ENCODE measurements around the gene EGR4.

Gene EGR4

GRCh38 chr2:73258913-73259215, 34.5 kb downstream of the EGR4 start:
- no peak overlapping the region for H3K27ac ChIP-seq (ENCODE audit: low read depth, low read length)

GRCh38 chr2:73258186-73258912, 35.0 kb downstream of the EGR4 start:
- Histone ChIP-seq H3K4me1 (ENCODE audit: control insufficient read depth in 1 of 2, insufficient read depth in 2 of 2, low read length in 2 of 2) (no peaks in the 10 kb centered on the region), H3K9me3 (ENCODE audit: control insufficient read depth in 1 of 2, low read length in 2 of 2) (no peaks in the 10 kb centered on the region)

More at GRCh38 chr2:73258913-73259215, 34.5 kb downstream of the EGR4 start:
- H3K4me3 ChIP-seq (ENCODE audit: low read depth in 1 of 2, low read length in 2 of 2) = no peak overlapping the region
- no peaks in the 10 kb centered on the region for H3K4me1 ChIP-seq (ENCODE audit: control insufficient read depth in 1 of 2, insufficient read depth in 2 of 2, low read length in 2 of 2)
- H3K9me3 ChIP-seq (ENCODE audit: control insufficient read depth in 1 of 2, low read length in 2 of 2) = no peaks in the 10 kb centered on the region
- peaks cover 0 to 9% of the 10 kb centered on the region in 2 donors for H3K36me3 ChIP-seq (ENCODE audit: control insufficient read depth in 1 of 2, insufficient read depth in 2 of 2, low read length in 2 of 2)
- H3K27me3 ChIP-seq (ENCODE audit: control insufficient read depth in 1 of 2, insufficient read depth in 2 of 2, low read length in 2 of 2) = no peaks in the 10 kb centered on the region
- H3K9ac ChIP-seq (ENCODE audit: low read depth in 1 of 2, low read length in 2 of 2) = no peak overlapping the region

GRCh38 chr2:73257425-73258125, 35.8 kb downstream of the EGR4 start:
- H3K9me3 ChIP-seq (ENCODE audit: control insufficient read depth in 1 of 2, low read length in 2 of 2) = no peaks in the 10 kb centered on the region
- H3K27me3 ChIP-seq (ENCODE audit: control insufficient read depth in 1 of 2, insufficient read depth in 2 of 2, low read length in 2 of 2) = no peaks in the 10 kb centered on the region
- H3K4me3 ChIP-seq (ENCODE audit: low read depth in 1 of 2, low read length in 2 of 2) = no peak overlapping the region
- H3K27ac ChIP-seq (ENCODE audit: low read depth, low read length) = no peak overlapping the region
- peaks cover 3 to 22% of the 10 kb centered on the region in 2 donors for H3K36me3 ChIP-seq (ENCODE audit: control insufficient read depth in 1 of 2, insufficient read depth in 2 of 2, low read length in 2 of 2)
- no peaks in the 10 kb centered on the region for H3K4me1 ChIP-seq (ENCODE audit: control insufficient read depth in 1 of 2, insufficient read depth in 2 of 2, low read length in 2 of 2)
- H3K9ac ChIP-seq (ENCODE audit: low read depth in 1 of 2, low read length in 2 of 2) = no peak overlapping the region

More at GRCh38 chr2:73258186-73258912, 35.0 kb downstream of the EGR4 start:
- H3K27me3 ChIP-seq (ENCODE audit: control insufficient read depth in 1 of 2, insufficient read depth in 2 of 2, low read length in 2 of 2) = no peaks in the 10 kb centered on the region
- no peak overlapping the region for H3K27ac ChIP-seq (ENCODE audit: low read depth, low read length)
- peaks cover 0 to 14% of the 10 kb centered on the region in 2 donors for H3K36me3 ChIP-seq (ENCODE audit: control insufficient read depth in 1 of 2, insufficient read depth in 2 of 2, low read length in 2 of 2)
- no peak overlapping the region for H3K9ac ChIP-seq (ENCODE audit: low read depth in 1 of 2, low read length in 2 of 2)
- H3K4me3 ChIP-seq (ENCODE audit: low read depth in 1 of 2, low read length in 2 of 2) = no peak overlapping the region

GRCh38 chr2:73257021-73257420, 36.3 kb downstream of the EGR4 start:
- Histone ChIP-seq H3K27me3 (ENCODE audit: control insufficient read depth in 1 of 2, insufficient read depth in 2 of 2, low read length in 2 of 2) (no peaks in the 10 kb centered on the region), H3K4me3 (ENCODE audit: low read depth in 1 of 2, low read length in 2 of 2) (no peak overlapping the region), H3K9ac (ENCODE audit: low read depth in 1 of 2, low read length in 2 of 2) (no peak overlapping the region), H3K4me1 (ENCODE audit: control insufficient read depth in 1 of 2, insufficient read depth in 2 of 2, low read length in 2 of 2) (no peaks in the 10 kb centered on the region), H3K36me3 (ENCODE audit: control insufficient read depth in 1 of 2, insufficient read depth in 2 of 2, low read length in 2 of 2) (peaks cover 6 to 26% of the 10 kb centered on the region in 2 donors), H3K27ac (ENCODE audit: low read depth, low read length) (no peak overlapping the region), H3K9me3 (ENCODE audit: control insufficient read depth in 1 of 2, low read length in 2 of 2) (no peaks in the 10 kb centered on the region)

GRCh38 chr2:73256618-73256922, 36.8 kb downstream of the EGR4 start:
- Histone ChIP-seq H3K27me3 (ENCODE audit: control insufficient read depth in 1 of 2, insufficient read depth in 2 of 2, low read length in 2 of 2) (no peaks in the 10 kb centered on the region), H3K4me1 (ENCODE audit: control insufficient read depth in 1 of 2, insufficient read depth in 2 of 2, low read length in 2 of 2) (no peaks in the 10 kb centered on the region), H3K9ac (ENCODE audit: low read depth in 1 of 2, low read length in 2 of 2) (no peak overlapping the region), H3K9me3 (ENCODE audit: control insufficient read depth in 1 of 2, low read length in 2 of 2) (no peaks in the 10 kb centered on the region), H3K36me3 (ENCODE audit: control insufficient read depth in 1 of 2, insufficient read depth in 2 of 2, low read length in 2 of 2) (peaks cover 8 to 31% of the 10 kb centered on the region in 2 donors), H3K27ac (ENCODE audit: low read depth, low read length) (no peak overlapping the region), H3K4me3 (ENCODE audit: low read depth in 1 of 2, low read length in 2 of 2) (no peak overlapping the region)

- H3K9me3 ChIP-seq (ENCODE audit: control insufficient read depth in 1 of 2, low read length in 2 of 2) = no peaks in the 10 kb centered on the region
- no peak overlapping the region for H3K27ac ChIP-seq (ENCODE audit: low read depth, low read length)
- H3K9ac ChIP-seq (ENCODE audit: low read depth in 1 of 2, low read length in 2 of 2) = no peak overlapping the region
- H3K27me3 ChIP-seq (ENCODE audit: control insufficient read depth in 1 of 2, insufficient read depth in 2 of 2, low read length in 2 of 2) = no peaks in the 10 kb centered on the region
- H3K4me1 ChIP-seq (ENCODE audit: control insufficient read depth in 1 of 2, insufficient read depth in 2 of 2, low read length in 2 of 2) = no peaks in the 10 kb centered on the region
- H3K4me3 ChIP-seq (ENCODE audit: low read depth in 1 of 2, low read length in 2 of 2) = no peak overlapping the region
- H3K36me3 ChIP-seq (ENCODE audit: control insufficient read depth in 1 of 2, insufficient read depth in 2 of 2, low read length in 2 of 2) = peaks cover 9 to 36% of the 10 kb centered on the region in 2 donors
Measured at GRCh38 chr2:73255907-73256617, 37.3 kb downstream of the EGR4 start.

GRCh38 chr2:73255007-73255644, 38.2 kb downstream of the EGR4 start:
- H3K27ac ChIP-seq (ENCODE audit: low read depth, low read length) = no peak overlapping the region
- H3K9me3 ChIP-seq (ENCODE audit: control insufficient read depth in 1 of 2, low read length in 2 of 2) = no peaks in the 10 kb centered on the region
- H3K4me1 ChIP-seq (ENCODE audit: control insufficient read depth in 1 of 2, insufficient read depth in 2 of 2, low read length in 2 of 2) = no peaks in the 10 kb centered on the region
- no peak overlapping the region for H3K4me3 ChIP-seq (ENCODE audit: low read depth in 1 of 2, low read length in 2 of 2)
- no peak overlapping the region for H3K9ac ChIP-seq (ENCODE audit: low read depth in 1 of 2, low read length in 2 of 2)
- no peaks in the 10 kb centered on the region for H3K27me3 ChIP-seq (ENCODE audit: control insufficient read depth in 1 of 2, insufficient read depth in 2 of 2, low read length in 2 of 2)
- H3K36me3 ChIP-seq (ENCODE audit: control insufficient read depth in 1 of 2, insufficient read depth in 2 of 2, low read length in 2 of 2) = peaks cover 18 to 45% of the 10 kb centered on the region in 2 donors

- Histone ChIP-seq H3K4me3 (ENCODE audit: low read depth in 1 of 2, low read length in 2 of 2) (no peak overlapping the region), H3K4me1 (ENCODE audit: control insufficient read depth in 1 of 2, insufficient read depth in 2 of 2, low read length in 2 of 2) (no peaks in the 10 kb centered on the region), H3K9me3 (ENCODE audit: control insufficient read depth in 1 of 2, low read length in 2 of 2) (no peaks in the 10 kb centered on the region), H3K27me3 (ENCODE audit: control insufficient read depth in 1 of 2, insufficient read depth in 2 of 2, low read length in 2 of 2) (no peaks in the 10 kb centered on the region), H3K9ac (ENCODE audit: low read depth in 1 of 2, low read length in 2 of 2) (no peak overlapping the region), H3K27ac (ENCODE audit: low read depth, low read length) (no peak overlapping the region), H3K36me3 (ENCODE audit: control insufficient read depth in 1 of 2, insufficient read depth in 2 of 2, low read length in 2 of 2) (peaks cover 25 to 52% of the 10 kb centered on the region in 2 donors)
Measured at GRCh38 chr2:73254343-73255006, 38.9 kb downstream of the EGR4 start.

GRCh38 chr2:73253901-73254300, 39.4 kb downstream of the EGR4 start:
- Histone ChIP-seq H3K27me3 (ENCODE audit: control insufficient read depth in 1 of 2, insufficient read depth in 2 of 2, low read length in 2 of 2) (no peaks in the 10 kb centered on the region), H3K9me3 (ENCODE audit: control insufficient read depth in 1 of 2, low read length in 2 of 2) (no peaks in the 10 kb centered on the region), H3K27ac (ENCODE audit: low read depth, low read length) (no peak overlapping the region), H3K4me3 (ENCODE audit: low read depth in 1 of 2, low read length in 2 of 2) (no peak overlapping the region), H3K4me1 (ENCODE audit: control insufficient read depth in 1 of 2, insufficient read depth in 2 of 2, low read length in 2 of 2) (no peaks in the 10 kb centered on the region), H3K36me3 (ENCODE audit: control insufficient read depth in 1 of 2, insufficient read depth in 2 of 2, low read length in 2 of 2) (peaks cover 30 to 57% of the 10 kb centered on the region in 2 donors), H3K9ac (ENCODE audit: low read depth in 1 of 2, low read length in 2 of 2) (no peak overlapping the region)
